ENCODE measurements around the gene STX8.
A peak's percentile ranks its signal among the peaks of the same experiment; 100 is the strongest.

The STX8 gene

DNA sequence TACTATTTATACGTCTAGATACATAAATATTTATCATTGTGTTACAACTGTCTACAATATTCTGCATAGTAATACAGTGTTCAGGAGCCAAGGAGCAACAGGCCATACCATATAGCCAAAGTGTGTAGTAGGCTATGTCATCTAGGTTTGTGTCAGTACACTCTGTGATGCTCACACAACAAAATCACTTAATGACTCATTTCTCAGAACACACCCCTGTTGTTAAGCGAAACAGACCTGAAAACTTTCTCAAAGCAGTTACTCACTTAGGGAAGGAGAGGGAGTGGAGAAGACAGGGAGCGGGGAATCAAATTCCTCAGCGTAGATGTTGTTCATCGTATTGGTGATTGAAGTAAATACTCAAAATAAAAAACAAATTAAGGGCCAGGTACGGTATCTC, 269.5 kb downstream of the STX8 start:
- TF ChIP-seq, protein P1, sequence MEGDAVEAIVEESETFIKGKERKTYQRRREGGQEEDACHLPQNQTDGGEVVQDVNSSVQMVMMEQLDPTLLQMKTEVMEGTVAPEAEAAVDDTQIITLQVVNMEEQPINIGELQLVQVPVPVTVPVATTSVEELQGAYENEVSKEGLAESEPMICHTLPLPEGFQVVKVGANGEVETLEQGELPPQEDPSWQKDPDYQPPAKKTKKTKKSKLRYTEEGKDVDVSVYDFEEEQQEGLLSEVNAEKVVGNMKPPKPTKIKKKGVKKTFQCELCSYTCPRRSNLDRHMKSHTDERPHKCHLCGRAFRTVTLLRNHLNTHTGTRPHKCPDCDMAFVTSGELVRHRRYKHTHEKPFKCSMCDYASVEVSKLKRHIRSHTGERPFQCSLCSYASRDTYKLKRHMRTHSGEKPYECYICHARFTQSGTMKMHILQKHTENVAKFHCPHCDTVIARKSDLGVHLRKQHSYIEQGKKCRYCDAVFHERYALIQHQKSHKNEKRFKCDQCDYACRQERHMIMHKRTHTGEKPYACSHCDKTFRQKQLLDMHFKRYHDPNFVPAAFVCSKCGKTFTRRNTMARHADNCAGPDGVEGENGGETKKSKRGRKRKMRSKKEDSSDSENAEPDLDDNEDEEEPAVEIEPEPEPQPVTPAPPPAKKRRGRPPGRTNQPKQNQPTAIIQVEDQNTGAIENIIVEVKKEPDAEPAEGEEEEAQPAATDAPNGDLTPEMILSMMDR (IDR thresholded peaks at IDR 0.05): no peak

DNA sequence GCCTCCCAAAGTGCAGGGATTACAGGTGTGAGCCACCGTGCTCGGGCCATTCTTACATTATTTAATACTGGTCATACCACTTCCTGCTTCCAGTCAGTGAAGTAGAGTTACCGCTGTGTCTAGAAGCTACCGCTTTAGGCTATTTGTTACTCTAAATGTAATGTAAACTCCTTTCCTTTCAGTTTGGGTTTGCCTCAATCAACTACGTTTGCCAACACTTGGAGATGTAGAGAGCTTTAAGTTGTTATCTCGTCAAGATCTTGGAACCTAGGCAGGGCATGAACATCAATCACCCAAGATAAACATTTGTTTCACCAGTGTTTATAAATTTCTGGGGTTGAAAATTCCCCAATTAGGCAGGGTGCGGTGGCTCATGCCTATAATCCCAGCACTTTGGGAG, 275.9 kb downstream of the STX8 start:
- TF ChIP-seq, protein P1 (IDR thresholded peaks at IDR 0.05): no peak

DNA sequence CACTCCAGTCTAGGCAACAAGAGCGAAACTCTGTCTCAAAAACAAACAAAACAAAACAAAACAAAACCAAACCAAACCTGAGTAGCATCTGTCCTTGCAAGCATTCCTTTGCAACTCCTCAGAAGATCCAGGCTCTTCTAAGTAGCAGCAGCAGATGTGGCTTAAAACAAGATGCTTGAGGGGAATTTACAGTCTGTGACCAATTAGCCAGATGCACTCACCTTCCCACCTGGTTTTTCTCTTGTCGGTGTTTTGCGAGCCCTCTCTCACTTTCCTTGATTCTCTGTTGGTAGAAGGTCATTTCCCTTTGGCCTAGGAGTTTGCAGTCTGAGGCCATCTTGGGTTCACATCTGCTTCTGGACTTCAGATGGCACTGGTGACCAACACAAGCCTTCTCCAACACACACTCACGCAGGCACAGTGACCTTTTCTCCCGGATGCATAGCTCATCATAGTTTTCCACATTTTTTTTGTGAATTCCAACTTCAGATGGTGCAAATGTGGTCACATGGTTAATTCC, 276.8 kb downstream of the STX8 start:
- TF ChIP-seq, protein P1 (IDR thresholded peaks at IDR 0.05): no peak

DNA sequence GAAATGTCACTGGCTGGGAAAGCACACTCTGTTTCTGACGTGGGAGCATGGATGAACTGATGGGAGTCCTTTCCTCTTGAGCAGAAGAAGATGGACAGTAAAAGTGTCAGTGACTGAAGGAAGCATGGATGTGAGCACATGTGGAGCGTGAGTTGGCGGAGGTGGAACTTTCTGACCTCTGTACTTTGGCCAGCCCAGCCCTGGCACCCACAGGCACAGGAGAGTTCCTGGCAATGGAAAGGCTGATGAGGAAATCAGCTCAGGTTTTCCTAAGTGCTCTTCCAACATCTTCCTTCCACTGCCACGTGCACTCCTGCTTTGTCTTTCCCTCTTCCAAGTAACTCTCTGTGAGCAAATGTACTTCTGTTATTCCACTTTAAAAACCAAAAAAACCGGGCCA, 277.5 kb downstream of the STX8 start:
- TF ChIP-seq, protein P1 (IDR thresholded peaks at IDR 0.05): no peak

DNA sequence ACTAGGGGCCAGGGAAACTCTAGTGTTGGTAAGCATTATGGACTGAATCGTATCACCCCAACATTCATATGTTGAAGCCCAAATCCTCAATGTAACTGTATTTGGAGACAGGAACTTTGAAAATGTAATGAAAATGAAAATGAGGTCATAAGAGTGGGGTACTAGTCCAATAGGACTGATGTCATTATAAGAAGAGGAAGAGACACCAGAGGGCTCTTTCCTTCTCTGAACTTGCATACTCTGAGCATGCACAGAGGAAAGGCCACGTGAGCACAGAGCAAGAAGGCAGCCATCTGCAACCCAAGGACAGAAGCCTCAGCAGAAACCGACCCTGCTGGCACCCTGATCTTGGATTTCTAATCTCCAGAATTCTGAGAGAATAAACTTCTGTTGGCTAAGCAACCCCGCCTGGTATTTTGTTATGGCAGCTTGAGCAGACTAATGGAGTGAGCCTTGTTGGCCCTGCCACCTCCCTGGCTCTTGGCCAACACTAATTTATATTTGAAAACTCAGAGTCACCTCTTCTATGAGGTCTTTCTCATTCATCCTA, 280.9 kb downstream of the STX8 start:
- TF ChIP-seq, protein P1 (IDR thresholded peaks at IDR 0.05): no peak

DNA sequence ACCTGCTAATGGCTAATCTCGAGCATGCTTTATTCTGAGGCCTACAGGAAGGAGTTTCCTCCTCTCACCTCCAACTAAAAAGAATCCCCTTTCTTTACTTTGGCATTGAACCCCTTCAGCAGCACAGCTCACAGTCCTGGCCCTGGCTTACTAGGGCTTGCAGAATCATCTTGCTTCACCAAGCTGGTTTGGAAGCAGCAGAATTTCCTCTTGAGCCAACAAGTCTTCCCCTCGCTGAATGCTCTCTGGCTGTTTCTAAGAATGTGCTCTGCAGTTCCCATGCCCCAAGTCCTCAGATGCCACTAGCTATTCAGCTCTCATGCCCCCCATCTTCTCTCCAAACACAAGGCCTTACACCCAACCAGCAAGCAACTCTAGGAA, 283.1 kb downstream of the STX8 start:
- TF ChIP-seq, protein P1 (IDR thresholded peaks at IDR 0.05): 0 out of 2 replicates have a peak, but pooled peaks have one; percentile 13

DNA sequence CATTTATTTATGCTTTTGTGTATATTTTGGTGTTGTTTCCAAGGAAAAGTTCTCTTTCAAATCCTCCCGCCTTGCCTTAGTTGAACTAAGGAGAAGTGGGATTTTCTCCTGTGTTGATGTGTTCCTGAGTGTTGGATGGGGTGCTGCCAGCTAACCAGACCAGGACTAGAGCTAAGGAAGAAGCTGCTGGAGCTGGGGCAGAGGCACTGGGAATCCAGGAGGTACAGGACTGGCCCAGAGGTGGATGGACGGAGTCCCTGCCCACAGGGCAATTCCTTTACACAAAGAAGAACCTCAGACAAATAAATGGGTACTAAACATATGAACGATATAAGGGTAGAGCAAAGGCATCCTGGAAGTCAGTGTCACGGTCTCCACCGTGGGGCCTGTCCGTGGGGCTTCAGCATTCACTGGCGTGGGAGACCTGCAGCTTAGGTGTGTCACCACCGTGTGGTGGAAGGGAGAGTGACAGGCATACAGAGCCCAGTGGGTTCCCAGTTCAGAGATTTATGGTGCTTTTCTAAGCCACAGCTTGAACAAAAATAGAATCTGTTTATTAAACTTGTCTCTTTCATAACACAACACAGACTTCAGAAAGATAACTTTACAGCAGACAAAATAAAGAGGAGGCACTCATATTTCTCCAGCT, 283.6 kb downstream of the STX8 start:
- TF ChIP-seq, protein P1 (IDR thresholded peaks at IDR 0.05): peak; percentile 85
